Liver (tissue), 9 donors: ENCODE data around the gene NDST1. TPM values are rescaled to one million over a fixed set of nuclear protein-coding genes. Genes with fewer than 3 reads are reported as not detected.

Experiments
- DNase-seq: peaks from one replicate; pipeline ENCODE4 v3.0.0-alpha.2; 2017; ENCODE audit warnings: low spot score
- H3K27ac ChIP-seq, 2 donors: one replicate each; pipeline ENCODE4 v1.7.0; 2013; ENCODE audit warnings: inconsistent platforms in 2 of 2, low read length in 2 of 2, control low read depth in 1 of 2, low read depth in 1 of 2, mild to moderate bottlenecking in 1 of 2
- H3K27me3 ChIP-seq, 4 donors: one replicate each; pipeline versions ENCODE4 v1.6.1 to v1.7.0; 2013; ENCODE audit warnings: low read length in 3 of 4, inconsistent platforms in 1 of 4, mild to moderate bottlenecking in 1 of 4, moderate library complexity in 1 of 4; ENCODE audit not compliant: control insufficient read depth in 4 of 4, insufficient read depth in 4 of 4
- H3K36me3 ChIP-seq, 4 donors: one replicate each; pipeline versions ENCODE4 v1.6.1 to v1.7.0; 2013; ENCODE audit warnings: low read length in 3 of 4, mild to moderate bottlenecking in 3 of 4, low read depth in 1 of 4, moderate library complexity in 1 of 4; ENCODE audit not compliant: control insufficient read depth in 4 of 4, insufficient read depth in 3 of 4
- H3K4me1 ChIP-seq, 4 donors: one replicate each; pipeline versions ENCODE4 v1.6.1 to v1.7.0; 2013; ENCODE audit warnings: low read length in 3 of 4, mild to moderate bottlenecking in 3 of 4, moderate library complexity in 1 of 4; ENCODE audit not compliant: control insufficient read depth in 4 of 4, insufficient read depth in 4 of 4
- H3K4me3 ChIP-seq, 3 donors: one replicate each; pipeline versions ENCODE4 v1.6.1 to v1.7.0; 2013; ENCODE audit warnings: low read length in 3 of 3, control low read depth in 1 of 3, low read depth in 1 of 3, mild to moderate bottlenecking in 1 of 3
- H3K9ac ChIP-seq, 2 donors: one replicate each; pipeline ENCODE4 v1.7.0; 2013; ENCODE audit warnings: low read length in 2 of 2, mild to moderate bottlenecking in 2 of 2, moderate library complexity in 2 of 2, control low read depth in 1 of 2, low read depth in 1 of 2
- H3K9me3 ChIP-seq, 4 donors: one replicate each; pipeline versions ENCODE4 v1.6.1 to v1.7.0; 2013; ENCODE audit warnings: low read length in 3 of 4; ENCODE audit not compliant: control insufficient read depth in 4 of 4
- EGR1 ChIP-seq, 2 donors: IDR thresholded peaks; 2 replicates each; pipeline ENCODE4 v1.6.1; 2016 to 2018; ENCODE audit warnings: antibody characterized with exemption in 2 of 2, low read depth in 2 of 2
- FOXA1 ChIP-seq: IDR thresholded peaks from 2 replicates; pipeline ENCODE4 v1.6.1; 2016; ENCODE audit warnings: antibody characterized with exemption
- FOXA2 ChIP-seq: IDR thresholded peaks from 2 replicates; pipeline ENCODE4 v1.6.1; 2016; ENCODE audit warnings: antibody characterized with exemption
- GABPA ChIP-seq, 2 donors: IDR thresholded peaks in 1 of 2; conservative IDR thresholded peaks in 1 of 2; 2 replicates each; pipeline ENCODE4 v1.6.1; 2016; ENCODE audit warnings: antibody characterized with exemption in 2 of 2, mild to moderate bottlenecking in 1 of 2, moderate library complexity in 1 of 2
- HNF4A ChIP-seq, 2 donors: conservative IDR thresholded peaks; 2 replicates each; pipeline ENCODE4 v1.6.1; 2016; ENCODE audit warnings: antibody characterized with exemption in 2 of 2, mild to moderate bottlenecking in 2 of 2
- HNF4G ChIP-seq: IDR thresholded peaks from 2 replicates; pipeline ENCODE4 v1.6.1; 2016; ENCODE audit warnings: antibody characterized with exemption
- JUND ChIP-seq, 2 donors: IDR thresholded peaks; 2 replicates each; pipeline ENCODE4 v1.6.1; 2016; ENCODE audit warnings: antibody characterized with exemption in 2 of 2
- NR2F2 ChIP-seq: IDR thresholded peaks from 2 replicates; pipeline ENCODE4 v1.6.1; 2016; ENCODE audit warnings: antibody characterized with exemption
- RAD21 ChIP-seq, 2 donors: IDR thresholded peaks; 2 replicates each; pipeline ENCODE4 v1.6.1; 2016; ENCODE audit warnings: antibody characterized with exemption in 2 of 2, mild to moderate bottlenecking in 2 of 2
- RXRA ChIP-seq, 2 donors: IDR thresholded peaks; 2 replicates each; pipeline ENCODE4 v1.6.1; 2017 to 2018; ENCODE audit warnings: antibody characterized with exemption in 2 of 2, mild to moderate bottlenecking in 1 of 2
- SP1 ChIP-seq: IDR thresholded peaks from 2 replicates; pipeline ENCODE4 v1.6.1; 2018; ENCODE audit warnings: antibody characterized with exemption, mild to moderate bottlenecking
- TAF1 ChIP-seq: conservative IDR thresholded peaks from 2 replicates; pipeline ENCODE4 v1.6.1; 2016; ENCODE audit warnings: antibody characterized with exemption, mild to moderate bottlenecking
- YY1 ChIP-seq: IDR thresholded peaks from 2 replicates; pipeline ENCODE4 v1.6.1; 2016; ENCODE audit warnings: antibody characterized with exemption, mild to moderate bottlenecking
- WGBS: extraction: QIAGEN DNeasy Blood & Tissue Kit; methylation state at CpG from one replicate; pipeline ENCODE4 v1.1.7; 2013; 5-methylcytosine and 5-hydroxymethylcytosine counted together
- polyA plus RNA-seq, 2 donors: library from polyadenylated mRNA; stranded (reverse) in 1 of 2; unstranded in 1 of 2; fragments of 200-250 nt in 1 of 2; fragments of >200 nt in 1 of 2; fragmentation: Nextera tagmentation in 1 of 2; extraction: Ambion mirVana in 1 of 2; gene quantifications; one replicate each; pipeline versions ENCODE4 v1.2.1 to v1.2.3, GENCODE V29; 2013 to 2015
- total RNA-seq, 2 donors: library from RNA; depleted of rRNA; stranded (reverse); fragments of >200 nt; gene quantifications; one replicate each; pipeline ENCODE4 v1.2.3, GENCODE V29; 2014
- TF ChIP-seq, protein P1 (sequence below): IDR thresholded peaks from 2 replicates; pipeline ENCODE4 v1.6.1; 2016; ENCODE audit warnings: antibody characterized with exemption, mild to moderate bottlenecking
- TF ChIP-seq, protein P2 (sequence below): IDR thresholded peaks from 2 replicates; pipeline ENCODE4 v1.6.1; 2016; ENCODE audit warnings: antibody characterized with exemption
- TF ChIP-seq, protein P3 (sequence below): IDR thresholded peaks from 2 replicates; pipeline ENCODE4 v1.6.1; 2016; ENCODE audit warnings: antibody characterized with exemption
- TF ChIP-seq, protein P4 (sequence below): IDR thresholded peaks from 2 replicates; pipeline ENCODE4 v1.6.1; 2016; ENCODE audit warnings: antibody characterized with exemption
- TF ChIP-seq, protein P5 (sequence below): fragments of 150-350 bp; IDR thresholded peaks from 2 replicates; pipeline ENCODE4 v1.5.1; 2017; ENCODE audit warnings: improper control_type of control experiment, low read depth, low read length; ENCODE audit not compliant: missing input control
- donor health status: healthy.
- donor health status: healthy.
- donor health status: healthy.
- donor health status: healthy.
- donor health status: healthy.

NDST1 gene
- total and polyA plus RNA-seq, 4 donors, result 10.3 to 103 (median 39.0) TPM

DNA sequence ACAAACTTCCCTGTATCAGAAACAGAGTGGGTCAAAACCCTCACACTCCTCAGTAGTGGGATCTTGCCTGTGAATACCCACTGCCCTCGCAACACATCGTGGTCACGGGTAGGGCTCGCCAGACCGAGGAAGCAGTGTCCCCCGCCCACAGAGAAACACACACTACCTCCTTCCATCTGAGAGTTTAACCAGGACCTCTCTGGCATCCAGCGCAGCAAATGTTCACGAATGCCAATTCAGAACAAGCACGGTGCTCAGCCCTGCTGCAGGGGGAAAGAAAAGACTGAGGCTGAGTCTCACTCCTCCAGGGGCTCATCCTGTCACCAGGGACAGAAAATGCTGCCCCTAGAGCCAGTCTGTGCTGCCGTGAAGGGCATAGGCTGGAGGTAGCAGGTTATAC is 90.1 kb downstream of the NDST1 start:
- H3K36me3 ChIP-seq, result no peaks in the 10 kb centered on the region
- WGBS, result 89% methylated on average over 10 of the region's 10 CpGs
- H3K27ac ChIP-seq, result no peak overlapping the region
- DNase-seq, result no peak
- H3K4me1 ChIP-seq, result peaks cover 0 to 12% (median 8%) of the 10 kb centered on the region in 4 donors
- no peaks in the 10 kb centered on the region for H3K9me3 ChIP-seq
- no peak for TF ChIP-seq RAD21 (IDR thresholded peaks at IDR 0.05)
- TF ChIP-seq YY1, result no peak
- TF ChIP-seq EGR1 (IDR thresholded peaks at IDR 0.05; ENCODE audit: low read depth in 2 of 2), result no peak
- TF ChIP-seq NR2F2, result no peak
- TF ChIP-seq JUND (IDR thresholded peaks at IDR 0.05), result no peak
- no peak for TF ChIP-seq FOXA1
- TF ChIP-seq, protein P1, sequence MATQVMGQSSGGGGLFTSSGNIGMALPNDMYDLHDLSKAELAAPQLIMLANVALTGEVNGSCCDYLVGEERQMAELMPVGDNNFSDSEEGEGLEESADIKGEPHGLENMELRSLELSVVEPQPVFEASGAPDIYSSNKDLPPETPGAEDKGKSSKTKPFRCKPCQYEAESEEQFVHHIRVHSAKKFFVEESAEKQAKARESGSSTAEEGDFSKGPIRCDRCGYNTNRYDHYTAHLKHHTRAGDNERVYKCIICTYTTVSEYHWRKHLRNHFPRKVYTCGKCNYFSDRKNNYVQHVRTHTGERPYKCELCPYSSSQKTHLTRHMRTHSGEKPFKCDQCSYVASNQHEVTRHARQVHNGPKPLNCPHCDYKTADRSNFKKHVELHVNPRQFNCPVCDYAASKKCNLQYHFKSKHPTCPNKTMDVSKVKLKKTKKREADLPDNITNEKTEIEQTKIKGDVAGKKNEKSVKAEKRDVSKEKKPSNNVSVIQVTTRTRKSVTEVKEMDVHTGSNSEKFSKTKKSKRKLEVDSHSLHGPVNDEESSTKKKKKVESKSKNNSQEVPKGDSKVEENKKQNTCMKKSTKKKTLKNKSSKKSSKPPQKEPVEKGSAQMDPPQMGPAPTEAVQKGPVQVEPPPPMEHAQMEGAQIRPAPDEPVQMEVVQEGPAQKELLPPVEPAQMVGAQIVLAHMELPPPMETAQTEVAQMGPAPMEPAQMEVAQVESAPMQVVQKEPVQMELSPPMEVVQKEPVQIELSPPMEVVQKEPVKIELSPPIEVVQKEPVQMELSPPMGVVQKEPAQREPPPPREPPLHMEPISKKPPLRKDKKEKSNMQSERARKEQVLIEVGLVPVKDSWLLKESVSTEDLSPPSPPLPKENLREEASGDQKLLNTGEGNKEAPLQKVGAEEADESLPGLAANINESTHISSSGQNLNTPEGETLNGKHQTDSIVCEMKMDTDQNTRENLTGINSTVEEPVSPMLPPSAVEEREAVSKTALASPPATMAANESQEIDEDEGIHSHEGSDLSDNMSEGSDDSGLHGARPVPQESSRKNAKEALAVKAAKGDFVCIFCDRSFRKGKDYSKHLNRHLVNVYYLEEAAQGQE, result no peak
- TF ChIP-seq, protein P2, sequence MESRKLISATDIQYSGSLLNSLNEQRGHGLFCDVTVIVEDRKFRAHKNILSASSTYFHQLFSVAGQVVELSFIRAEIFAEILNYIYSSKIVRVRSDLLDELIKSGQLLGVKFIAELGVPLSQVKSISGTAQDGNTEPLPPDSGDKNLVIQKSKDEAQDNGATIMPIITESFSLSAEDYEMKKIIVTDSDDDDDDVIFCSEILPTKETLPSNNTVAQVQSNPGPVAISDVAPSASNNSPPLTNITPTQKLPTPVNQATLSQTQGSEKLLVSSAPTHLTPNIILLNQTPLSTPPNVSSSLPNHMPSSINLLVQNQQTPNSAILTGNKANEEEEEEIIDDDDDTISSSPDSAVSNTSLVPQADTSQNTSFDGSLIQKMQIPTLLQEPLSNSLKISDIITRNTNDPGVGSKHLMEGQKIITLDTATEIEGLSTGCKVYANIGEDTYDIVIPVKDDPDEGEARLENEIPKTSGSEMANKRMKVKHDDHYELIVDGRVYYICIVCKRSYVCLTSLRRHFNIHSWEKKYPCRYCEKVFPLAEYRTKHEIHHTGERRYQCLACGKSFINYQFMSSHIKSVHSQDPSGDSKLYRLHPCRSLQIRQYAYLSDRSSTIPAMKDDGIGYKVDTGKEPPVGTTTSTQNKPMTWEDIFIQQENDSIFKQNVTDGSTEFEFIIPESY, result no peak
- no peak for TF ChIP-seq HNF4G
- TF ChIP-seq TAF1, result no peak
- TF ChIP-seq, protein P3, sequence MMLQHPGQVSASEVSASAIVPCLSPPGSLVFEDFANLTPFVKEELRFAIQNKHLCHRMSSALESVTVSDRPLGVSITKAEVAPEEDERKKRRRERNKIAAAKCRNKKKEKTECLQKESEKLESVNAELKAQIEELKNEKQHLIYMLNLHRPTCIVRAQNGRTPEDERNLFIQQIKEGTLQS, result no peak
- TF ChIP-seq FOXA2, result no peak
- TF ChIP-seq GABPA (IDR thresholded peaks at IDR 0.05 in 1 of 2, conservative IDR thresholded peaks at IDR 0.05 in 1 of 2), result no peak
- TF ChIP-seq, protein P4, sequence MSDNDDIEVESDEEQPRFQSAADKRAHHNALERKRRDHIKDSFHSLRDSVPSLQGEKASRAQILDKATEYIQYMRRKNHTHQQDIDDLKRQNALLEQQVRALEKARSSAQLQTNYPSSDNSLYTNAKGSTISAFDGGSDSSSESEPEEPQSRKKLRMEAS, result no peak
- TF ChIP-seq HNF4A (conservative IDR thresholded peaks at IDR 0.05), result no peak
- TF ChIP-seq SP1, result no peak
- TF ChIP-seq RXRA (IDR thresholded peaks at IDR 0.05), result no peak
- TF ChIP-seq, protein P5, sequence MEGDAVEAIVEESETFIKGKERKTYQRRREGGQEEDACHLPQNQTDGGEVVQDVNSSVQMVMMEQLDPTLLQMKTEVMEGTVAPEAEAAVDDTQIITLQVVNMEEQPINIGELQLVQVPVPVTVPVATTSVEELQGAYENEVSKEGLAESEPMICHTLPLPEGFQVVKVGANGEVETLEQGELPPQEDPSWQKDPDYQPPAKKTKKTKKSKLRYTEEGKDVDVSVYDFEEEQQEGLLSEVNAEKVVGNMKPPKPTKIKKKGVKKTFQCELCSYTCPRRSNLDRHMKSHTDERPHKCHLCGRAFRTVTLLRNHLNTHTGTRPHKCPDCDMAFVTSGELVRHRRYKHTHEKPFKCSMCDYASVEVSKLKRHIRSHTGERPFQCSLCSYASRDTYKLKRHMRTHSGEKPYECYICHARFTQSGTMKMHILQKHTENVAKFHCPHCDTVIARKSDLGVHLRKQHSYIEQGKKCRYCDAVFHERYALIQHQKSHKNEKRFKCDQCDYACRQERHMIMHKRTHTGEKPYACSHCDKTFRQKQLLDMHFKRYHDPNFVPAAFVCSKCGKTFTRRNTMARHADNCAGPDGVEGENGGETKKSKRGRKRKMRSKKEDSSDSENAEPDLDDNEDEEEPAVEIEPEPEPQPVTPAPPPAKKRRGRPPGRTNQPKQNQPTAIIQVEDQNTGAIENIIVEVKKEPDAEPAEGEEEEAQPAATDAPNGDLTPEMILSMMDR, result no peak
- no peak overlapping the region for H3K4me3 ChIP-seq
- H3K27me3 ChIP-seq, result no peaks in the 10 kb centered on the region
- no peak overlapping the region for H3K9ac ChIP-seq
